Bronchial epithelial cell (primary cell): Measurements from ENCODE around the gene BMERB1. TPM values are rescaled to one million over a fixed set of nuclear protein-coding genes. Genes with fewer than 3 reads are reported as not detected.
"Not testable (repeated sequence)": the region's sequence is repeated elsewhere in the genome, so short reads cannot be mapped to it uniquely, and the experiment has no call there.

Experiments used
- DNase-seq: peaks from one replicate; pipeline ENCODE4 v3.0.0-alpha.2; 2010; ENCODE audit warnings: low read depth
- FAIRE-seq: peaks from 2 replicates; lab custom pipeline; 2011; peaks lifted over from hg19 to GRCh38; lab: Jason Lieb, UNC
- H3K27me3 ChIP-seq: 2 replicates; pipeline ENCODE4 v1.5.1; 2011; ENCODE audit warnings: low read length; ENCODE audit not compliant: control insufficient read depth, insufficient read depth
- H3K36me3 ChIP-seq: 2 replicates; pipeline ENCODE4 v1.5.1; 2011; ENCODE audit warnings: low read length; ENCODE audit not compliant: control insufficient read depth, insufficient read depth
- H3K4me3 ChIP-seq: 2 replicates; pipeline ENCODE4 v1.5.1; 2011; ENCODE audit warnings: mild to moderate bottlenecking, low read depth, low read length, control low read depth
- total RNA-seq: library from RNA; depleted of rRNA; stranded (reverse); fragments of >200 nt; gene quantifications from 2 replicates; pipeline ENCODE4 v1.2.1, GENCODE V29; 2014
- TF ChIP-seq, protein P1 (sequence below): IDR thresholded peaks from 2 replicates; pipeline ENCODE4 v1.5.1; 2011; ENCODE audit warnings: mild to moderate bottlenecking, moderate library complexity, low read length, control low read depth, inconsistent platforms; ENCODE audit not compliant: insufficient read depth, severe bottlenecking

Gene BMERB1
- total RNA-seq, 1 donor from 2014 or later: 8.4 TPM

DNA sequence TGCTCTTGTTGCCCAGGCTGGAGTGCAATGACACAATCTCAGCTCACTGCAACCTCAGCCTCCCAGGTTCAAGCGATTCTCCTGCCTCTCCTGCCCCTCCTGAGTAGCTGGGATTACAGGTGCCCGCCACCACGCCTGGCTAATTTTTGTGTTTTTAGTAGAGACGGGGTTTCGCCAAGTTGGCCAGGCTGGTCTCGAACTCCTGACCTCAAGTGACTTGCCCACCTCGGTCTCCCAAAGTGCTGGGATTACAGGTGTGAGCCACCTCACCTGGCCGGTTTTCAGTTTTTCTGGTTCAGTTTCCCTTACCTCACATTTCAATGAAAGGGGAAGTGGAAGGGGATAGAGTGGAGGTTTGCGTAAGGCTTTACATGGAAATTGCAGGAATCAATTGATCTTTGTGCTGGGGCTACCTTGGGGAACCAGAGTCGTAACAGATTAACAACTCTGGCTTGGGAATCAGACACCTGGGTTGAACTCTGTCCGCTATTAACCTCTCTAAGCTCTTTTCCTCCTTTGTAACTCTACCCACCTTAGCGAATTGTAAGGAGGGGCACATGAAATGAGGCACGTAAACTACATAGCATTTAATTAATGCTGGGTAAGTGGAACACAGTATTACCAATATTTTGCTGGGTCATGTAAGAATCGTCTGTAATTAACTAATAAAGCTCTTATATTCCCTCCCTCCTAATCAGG lies 35.6 kb upstream of the BMERB1 start:
- no peak overlapping the region for H3K4me3 ChIP-seq
- TF ChIP-seq, protein P1, sequence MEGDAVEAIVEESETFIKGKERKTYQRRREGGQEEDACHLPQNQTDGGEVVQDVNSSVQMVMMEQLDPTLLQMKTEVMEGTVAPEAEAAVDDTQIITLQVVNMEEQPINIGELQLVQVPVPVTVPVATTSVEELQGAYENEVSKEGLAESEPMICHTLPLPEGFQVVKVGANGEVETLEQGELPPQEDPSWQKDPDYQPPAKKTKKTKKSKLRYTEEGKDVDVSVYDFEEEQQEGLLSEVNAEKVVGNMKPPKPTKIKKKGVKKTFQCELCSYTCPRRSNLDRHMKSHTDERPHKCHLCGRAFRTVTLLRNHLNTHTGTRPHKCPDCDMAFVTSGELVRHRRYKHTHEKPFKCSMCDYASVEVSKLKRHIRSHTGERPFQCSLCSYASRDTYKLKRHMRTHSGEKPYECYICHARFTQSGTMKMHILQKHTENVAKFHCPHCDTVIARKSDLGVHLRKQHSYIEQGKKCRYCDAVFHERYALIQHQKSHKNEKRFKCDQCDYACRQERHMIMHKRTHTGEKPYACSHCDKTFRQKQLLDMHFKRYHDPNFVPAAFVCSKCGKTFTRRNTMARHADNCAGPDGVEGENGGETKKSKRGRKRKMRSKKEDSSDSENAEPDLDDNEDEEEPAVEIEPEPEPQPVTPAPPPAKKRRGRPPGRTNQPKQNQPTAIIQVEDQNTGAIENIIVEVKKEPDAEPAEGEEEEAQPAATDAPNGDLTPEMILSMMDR: no peak
- DNase-seq: no peak
- FAIRE-seq: no peak
- H3K27me3 ChIP-seq: no peaks in the 10 kb centered on the region
- no peaks in the 10 kb centered on the region for H3K36me3 ChIP-seq

DNA sequence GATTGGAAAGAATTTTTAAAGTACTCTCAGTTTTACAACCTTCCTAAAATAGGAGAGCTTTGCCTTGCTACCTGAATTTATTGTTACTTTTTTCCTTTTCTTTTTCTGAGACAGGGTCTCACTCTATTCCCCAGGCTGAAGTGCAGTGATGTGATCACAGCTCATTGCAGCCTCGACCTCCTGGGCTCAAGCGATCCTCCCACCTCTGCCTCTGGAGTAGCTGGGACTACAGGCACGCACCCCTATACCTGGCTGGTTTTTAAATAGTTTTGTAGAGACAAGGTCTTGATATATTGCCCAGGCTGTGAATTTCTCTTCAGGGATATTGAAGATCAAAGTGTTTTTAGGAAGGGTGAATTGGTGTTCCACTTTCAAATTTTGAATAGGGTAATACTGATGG lies 35.1 kb upstream of the BMERB1 start:
- TF ChIP-seq, protein P1: no peak
- DNase-seq (no peak), FAIRE-seq (no peak)
- Histone ChIP-seq H3K4me3 (no peak overlapping the region), H3K27me3 (no peaks in the 10 kb centered on the region), H3K36me3 (no peaks in the 10 kb centered on the region)

DNA sequence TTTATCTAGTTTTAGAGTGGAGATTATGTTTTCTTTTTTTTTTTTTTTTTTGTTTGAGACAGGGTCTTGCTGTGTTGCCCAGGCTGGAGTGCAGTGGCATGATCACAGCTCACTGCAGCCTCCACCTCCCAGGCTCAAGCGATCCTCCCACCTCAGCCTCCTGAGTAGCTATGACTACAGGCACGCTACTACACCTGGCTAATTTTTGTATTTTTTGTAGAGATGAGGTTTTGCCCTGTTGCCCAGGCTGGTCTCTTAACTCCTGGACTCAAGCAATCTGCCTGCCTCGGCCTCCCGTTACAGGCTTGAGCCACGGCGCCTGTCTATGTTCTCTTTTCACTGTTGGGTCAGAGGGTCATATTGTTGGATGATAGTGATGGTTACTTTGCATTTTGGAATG lies 34.1 kb upstream of the BMERB1 start:
- DNase-seq, H3K4me3 ChIP-seq, H3K36me3 ChIP-seq, FAIRE-seq, H3K27me3 ChIP-seq: not testable (repeated sequence)

DNA sequence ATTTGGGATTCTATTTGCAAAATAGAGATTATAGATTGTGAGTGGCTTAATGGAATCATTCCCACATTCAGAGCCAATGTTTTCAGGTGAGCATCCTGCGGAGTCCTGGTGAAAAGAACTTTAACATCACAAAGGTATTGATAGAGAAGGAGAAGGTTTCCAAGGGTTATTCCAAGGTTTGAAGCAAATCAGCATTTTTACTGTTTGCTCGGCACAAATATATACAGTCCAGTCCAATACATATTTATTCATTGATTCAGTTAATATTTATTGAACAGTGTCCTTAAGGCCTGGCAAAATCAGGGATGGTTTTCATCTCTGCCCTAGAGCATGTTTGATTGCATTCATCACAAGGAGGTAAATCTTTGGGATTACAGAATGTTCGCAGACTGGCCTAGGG lies 32.4 kb upstream of the BMERB1 start:
- Histone ChIP-seq H3K4me3 (no peak overlapping the region), H3K27me3 (no peaks in the 10 kb centered on the region), H3K36me3 (no peaks in the 10 kb centered on the region)
- TF ChIP-seq, protein P1: no peak
- DNase-seq (no peak), FAIRE-seq (no peak)

DNA sequence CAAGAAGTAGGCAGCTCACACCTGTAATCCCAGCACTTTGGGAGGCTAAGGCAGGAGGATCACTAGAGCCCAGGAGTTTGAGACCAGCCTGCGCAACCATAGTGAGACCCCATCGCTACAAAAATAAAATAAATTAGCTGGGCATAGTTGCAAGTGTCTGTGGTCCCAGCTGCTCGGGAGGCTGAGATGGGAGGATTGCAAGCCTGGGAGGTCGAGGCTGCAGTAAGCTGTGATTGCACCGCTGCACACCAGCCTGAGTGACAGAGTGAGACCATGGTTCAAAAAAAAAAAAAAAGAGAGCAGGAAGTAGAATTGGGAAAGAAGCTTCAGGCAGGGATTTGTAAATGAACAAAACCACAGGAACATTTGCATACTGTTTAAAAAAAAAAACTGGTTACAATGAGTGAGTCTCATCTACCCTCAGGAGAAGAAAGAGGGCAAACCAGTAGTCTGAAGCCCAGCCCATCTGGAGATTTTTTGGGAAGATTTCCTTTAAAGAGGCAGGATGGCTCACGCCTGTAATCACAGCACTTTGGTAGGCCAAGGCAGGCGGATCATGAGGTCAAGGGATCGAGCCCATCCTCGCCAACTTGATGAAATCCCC lies 30.9 kb upstream of the BMERB1 start:
- peak; percentile 74 for DNase-seq
- FAIRE-seq: no peak
- TF ChIP-seq, protein P1: no peak
- Histone ChIP-seq H3K4me3 (no peak overlapping the region), H3K27me3 (no peaks in the 10 kb centered on the region), H3K36me3 (no peaks in the 10 kb centered on the region)

DNA sequence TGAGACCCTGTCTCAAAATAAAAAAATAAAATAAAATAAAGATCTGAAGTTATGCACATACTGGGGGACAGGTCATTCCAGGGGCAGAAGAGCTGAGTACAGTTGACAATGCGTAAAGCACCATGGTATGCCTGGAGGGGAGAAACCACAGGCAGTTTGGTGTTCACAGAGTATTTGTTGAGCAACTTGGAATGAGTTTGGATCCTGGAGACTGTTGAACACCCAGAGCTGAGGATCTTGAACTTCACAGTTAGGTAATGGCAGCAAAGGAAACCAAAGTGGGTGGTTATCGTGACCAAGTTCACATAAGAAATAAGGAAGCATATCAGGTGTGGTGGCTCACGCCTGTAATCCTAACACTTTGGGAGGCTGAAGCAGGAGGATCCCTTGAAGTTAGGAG lies 30.3 kb upstream of the BMERB1 start:
- FAIRE-seq, H3K4me3 ChIP-seq, DNase-seq, H3K27me3 ChIP-seq, H3K36me3 ChIP-seq: not testable (repeated sequence)

DNA sequence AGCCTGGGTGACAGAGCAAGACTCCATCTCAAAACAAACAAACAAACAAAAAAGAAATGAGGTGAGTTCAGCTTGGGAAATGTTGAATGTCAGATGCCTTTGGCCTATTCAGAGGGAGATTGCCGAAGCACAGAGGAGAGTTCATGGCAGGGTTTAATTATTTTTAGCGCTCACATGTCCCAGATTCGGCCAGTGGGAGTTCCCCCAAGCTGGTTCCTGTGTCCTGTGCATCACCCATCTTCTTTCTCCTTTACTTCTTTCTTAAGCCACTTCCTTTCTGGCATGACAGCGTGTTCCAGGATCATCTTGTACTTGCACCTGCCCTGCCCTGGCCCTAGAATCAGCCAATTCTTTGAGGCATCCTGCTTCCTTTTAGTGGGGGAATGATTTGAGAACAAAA lies 29.6 kb upstream of the BMERB1 start:
- Histone ChIP-seq H3K27me3 (no peaks in the 10 kb centered on the region), H3K36me3 (no peaks in the 10 kb centered on the region), H3K4me3 (no peak overlapping the region)
- DNase-seq (no peak), FAIRE-seq (no peak)
- TF ChIP-seq, protein P1: no peak

DNA sequence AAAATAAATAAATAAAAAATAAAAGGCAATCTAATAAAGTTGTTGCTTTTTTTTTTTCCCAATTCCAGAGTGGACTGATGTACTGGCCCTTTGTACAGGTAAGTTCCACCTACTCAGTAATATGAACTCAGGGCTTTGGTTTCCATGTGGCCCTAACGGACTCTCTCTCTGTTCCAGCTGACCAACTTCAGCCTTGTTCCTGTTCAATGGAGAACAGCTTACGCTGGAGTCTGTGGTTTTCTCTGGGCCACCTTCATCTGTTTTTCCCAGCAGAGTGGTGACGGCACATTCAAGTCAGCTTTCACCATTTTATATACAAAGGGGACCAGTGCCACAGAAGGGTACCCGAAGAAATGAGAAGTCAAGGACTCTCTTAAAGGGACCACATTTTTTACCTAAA lies 26.6 kb upstream of the BMERB1 start:
- not testable (repeated sequence) for H3K36me3 ChIP-seq, FAIRE-seq, DNase-seq, H3K27me3 ChIP-seq, H3K4me3 ChIP-seq

DNA sequence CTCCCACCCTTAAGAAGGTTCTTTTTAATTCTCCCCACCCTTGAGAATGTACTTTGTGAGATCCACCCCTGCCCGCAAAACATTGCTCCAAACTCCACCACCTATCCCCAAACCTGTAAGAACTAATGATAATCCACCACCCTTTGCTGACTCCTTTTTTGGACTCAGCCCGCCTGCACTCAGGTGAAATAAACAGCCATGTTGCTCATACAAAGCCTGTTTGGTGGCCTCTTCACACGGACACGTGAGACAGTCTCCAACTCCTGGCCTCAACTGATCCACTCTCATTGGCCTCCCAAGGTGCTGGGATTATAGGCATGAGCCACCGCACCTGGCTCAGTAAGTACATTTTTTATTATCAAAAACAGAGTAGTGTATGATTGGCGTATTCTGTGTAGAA lies 24.9 kb upstream of the BMERB1 start:
- FAIRE-seq, H3K36me3 ChIP-seq, DNase-seq, H3K4me3 ChIP-seq, H3K27me3 ChIP-seq: not testable (repeated sequence)
